ENCODE measurements around the gene DAGLA.
"Not testable (repeated sequence)": the region's sequence is repeated elsewhere in the genome, so short reads cannot be mapped to it uniquely, and the experiment has no call there.

The DAGLA gene, protein sequence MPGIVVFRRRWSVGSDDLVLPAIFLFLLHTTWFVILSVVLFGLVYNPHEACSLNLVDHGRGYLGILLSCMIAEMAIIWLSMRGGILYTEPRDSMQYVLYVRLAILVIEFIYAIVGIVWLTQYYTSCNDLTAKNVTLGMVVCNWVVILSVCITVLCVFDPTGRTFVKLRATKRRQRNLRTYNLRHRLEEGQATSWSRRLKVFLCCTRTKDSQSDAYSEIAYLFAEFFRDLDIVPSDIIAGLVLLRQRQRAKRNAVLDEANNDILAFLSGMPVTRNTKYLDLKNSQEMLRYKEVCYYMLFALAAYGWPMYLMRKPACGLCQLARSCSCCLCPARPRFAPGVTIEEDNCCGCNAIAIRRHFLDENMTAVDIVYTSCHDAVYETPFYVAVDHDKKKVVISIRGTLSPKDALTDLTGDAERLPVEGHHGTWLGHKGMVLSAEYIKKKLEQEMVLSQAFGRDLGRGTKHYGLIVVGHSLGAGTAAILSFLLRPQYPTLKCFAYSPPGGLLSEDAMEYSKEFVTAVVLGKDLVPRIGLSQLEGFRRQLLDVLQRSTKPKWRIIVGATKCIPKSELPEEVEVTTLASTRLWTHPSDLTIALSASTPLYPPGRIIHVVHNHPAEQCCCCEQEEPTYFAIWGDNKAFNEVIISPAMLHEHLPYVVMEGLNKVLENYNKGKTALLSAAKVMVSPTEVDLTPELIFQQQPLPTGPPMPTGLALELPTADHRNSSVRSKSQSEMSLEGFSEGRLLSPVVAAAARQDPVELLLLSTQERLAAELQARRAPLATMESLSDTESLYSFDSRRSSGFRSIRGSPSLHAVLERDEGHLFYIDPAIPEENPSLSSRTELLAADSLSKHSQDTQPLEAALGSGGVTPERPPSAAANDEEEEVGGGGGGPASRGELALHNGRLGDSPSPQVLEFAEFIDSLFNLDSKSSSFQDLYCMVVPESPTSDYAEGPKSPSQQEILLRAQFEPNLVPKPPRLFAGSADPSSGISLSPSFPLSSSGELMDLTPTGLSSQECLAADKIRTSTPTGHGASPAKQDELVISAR

GRCh38 chr11:61679893-61680621, at the start of gene DAGLA:
Gene DAGLA (plus strand): TSS chr11:61680391. CDS start chr11:61720156, 39,765 bp downstream.
- peak; percentile 58 for DNase-seq (ENCODE audit: low read depth)

- no peak for DNase-seq (ENCODE audit: low read depth)
Measured at GRCh38 chr11:61632096-61632495, 48.1 kb upstream of the DAGLA start.

DNA sequence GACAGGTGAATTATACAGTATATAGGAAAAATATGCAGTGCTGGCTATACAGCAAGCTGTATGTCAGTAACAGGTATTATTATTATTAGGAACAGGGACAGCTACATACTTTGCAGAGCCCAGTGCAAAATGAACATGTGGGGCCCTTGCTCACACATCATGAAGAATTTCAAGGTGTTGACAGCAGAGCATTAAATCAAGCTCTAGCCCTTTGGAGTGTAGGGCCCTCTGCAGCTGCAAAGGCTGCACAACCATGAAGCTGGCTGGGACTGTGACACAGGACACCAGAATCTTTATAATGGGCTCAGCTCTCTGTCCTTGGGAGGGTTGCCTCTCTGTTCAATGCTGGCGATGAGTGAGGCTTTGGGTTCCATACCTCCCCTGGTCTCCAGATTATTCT, 44.9 kb upstream of the DAGLA start:
- DNase-seq (ENCODE audit: low read depth) = no peak

DNA sequence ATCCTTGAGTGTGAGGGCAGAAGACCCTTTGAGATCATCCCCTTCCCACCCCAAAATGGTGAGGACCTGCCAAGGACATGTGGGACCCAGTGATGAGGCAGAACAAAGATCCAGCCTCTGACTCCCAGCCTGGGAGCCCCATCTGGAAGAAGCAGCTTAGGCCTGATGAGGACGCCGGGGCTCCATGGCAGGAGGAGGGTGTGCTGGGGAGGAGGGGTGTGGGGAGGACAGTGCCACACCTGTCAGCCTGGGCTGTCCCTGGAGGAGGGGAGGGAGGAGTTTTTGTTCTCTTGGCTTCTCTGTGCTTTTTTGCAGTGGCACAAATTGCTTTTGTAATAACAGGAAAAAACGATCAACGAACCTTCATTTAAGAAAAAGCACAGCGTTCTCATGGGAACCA, 44.4 kb upstream of the DAGLA start:
- DNase-seq (ENCODE audit: low read depth) = no peak

DNA sequence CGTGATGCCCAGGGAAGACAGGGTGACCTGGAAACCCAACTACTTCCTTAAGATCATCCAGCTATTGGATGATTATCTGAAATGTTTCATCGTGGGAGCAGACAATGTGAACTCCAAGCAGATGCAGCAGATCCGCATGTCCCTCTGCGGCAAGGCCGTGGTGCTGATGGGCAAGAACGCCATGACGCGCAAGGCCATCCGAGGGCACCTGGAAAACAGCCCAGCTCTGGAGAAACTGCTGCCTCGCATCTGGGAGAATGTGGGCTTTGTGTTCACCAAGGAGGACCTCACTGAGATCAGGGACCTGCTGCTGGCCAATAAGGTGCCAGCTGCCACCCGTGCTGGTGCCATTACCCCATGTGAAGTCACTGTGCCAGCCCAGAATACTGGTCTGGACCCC, 43.5 kb upstream of the DAGLA start:
- DNase-seq (ENCODE audit: low read depth) = no peak

GRCh38 chr11:61637277-61637676, 42.9 kb upstream of the DAGLA start:
- DNase-seq (ENCODE audit: low read depth) = no peak

DNA sequence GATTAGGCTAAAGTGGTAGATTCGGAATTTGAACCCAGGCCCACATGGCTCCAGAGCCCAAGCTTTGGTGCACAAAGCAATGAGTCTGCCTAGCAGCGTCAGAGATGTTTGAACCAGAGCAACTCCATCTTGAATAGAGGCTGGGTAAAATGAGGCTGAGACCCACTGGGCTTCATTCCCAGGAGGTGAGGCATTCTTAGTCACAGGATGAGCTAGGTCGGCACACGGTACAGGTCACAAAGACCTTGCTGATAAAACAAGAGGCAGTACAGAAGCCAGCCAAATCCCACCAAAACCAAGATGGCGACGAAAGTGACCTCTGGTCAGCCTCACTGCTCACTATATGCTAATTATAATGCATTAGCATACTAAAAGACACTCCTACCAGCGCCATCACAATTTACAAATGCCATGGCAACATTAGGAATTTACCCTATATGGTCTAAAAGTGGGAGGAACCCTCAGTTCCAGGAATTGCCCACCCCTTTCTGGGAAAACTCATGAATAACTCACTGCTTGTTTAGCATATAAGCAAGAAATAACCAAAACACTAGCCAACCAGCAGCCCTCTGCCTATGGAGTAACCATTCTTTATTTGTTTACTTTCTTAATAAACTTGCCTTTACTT, 40.3 kb upstream of the DAGLA start:
- peak; percentile 41 for DNase-seq (ENCODE audit: low read depth)

GRCh38 chr11:61642162-61642561, 38.0 kb upstream of the DAGLA start:
- DNase-seq (ENCODE audit: low read depth) = no peak

DNA sequence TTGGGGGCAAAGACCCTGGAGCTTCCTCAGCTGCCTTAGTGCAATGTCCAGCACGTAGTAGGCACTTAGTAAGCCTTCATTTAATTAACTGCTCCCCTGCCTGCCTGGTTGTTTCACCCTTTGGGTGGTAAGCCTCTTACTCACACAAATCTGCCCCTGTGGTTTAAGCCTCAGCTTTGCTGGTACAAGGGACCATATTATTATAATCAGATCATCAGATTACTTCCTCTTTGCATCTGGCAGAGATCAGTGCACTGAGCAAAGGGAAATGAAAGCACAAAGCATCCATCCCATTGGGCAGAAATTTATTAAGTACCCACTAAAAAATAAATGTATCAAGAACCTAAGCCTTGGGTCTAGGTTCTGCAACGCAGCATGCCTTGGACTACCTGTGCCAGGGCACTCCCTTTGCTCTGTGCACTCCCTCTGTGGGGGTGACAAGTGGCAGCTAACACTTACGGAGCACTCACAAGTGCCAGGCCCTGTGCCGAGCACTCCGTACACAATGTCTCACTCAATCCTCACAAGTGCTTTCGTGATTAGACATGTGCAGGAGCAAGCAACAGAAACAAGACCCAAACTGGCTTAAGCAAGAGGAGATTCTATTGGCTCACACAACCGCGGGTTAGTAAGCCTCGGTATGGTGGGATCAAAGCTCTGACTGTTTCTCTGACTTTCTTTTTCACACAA, 34.9 kb upstream of the DAGLA start:
- DNase-seq (ENCODE audit: low read depth) = peak; percentile 11

DNA sequence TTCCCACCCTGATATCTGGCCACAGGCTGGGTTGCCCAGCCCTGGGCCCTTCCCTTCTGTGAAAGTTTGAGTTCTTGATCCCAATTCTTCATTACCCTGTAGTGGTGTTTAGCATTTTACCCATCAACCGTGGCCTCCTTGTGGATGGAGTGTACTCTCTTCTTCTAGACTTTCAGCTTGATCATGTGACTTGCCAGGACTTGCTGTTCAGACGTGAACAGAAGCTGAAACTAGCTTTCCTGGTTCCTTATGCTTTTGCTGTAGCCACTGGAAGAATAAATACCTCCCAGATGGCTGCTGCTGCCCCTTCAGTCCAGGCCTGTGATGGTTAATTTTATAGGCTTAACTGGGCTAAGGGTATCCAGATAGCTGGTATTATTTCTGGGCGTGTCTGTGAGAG, 32.7 kb upstream of the DAGLA start:
- no peak for DNase-seq (ENCODE audit: low read depth)

- no peak for DNase-seq (ENCODE audit: low read depth)
Measured at GRCh38 chr11:61650781-61651571, 29.2 kb upstream of the DAGLA start.

- no peak for DNase-seq (ENCODE audit: low read depth)
Measured at GRCh38 chr11:61652135-61652534, 28.1 kb upstream of the DAGLA start.

DNA sequence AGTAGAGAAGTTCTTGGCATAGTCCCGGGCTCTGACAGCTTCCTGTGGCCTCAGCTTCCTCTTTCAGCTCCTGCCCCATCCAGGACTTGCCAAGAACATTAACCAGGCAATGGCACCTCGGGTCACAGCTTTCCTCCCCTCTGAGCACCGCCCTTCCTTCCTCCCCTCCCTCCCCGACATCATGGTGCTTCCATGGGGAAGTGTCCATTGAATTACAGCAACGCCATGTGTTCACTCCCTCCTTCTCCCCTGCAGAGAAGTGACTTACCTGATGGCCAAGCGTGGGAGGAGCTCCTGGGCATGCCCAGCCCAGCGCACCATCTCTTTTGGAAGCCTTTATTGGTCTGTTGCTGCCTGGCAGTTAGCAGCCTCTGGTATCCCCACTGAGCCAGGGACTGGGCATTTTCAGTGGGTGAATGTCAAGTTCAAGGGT, 25.8 kb upstream of the DAGLA start:
- no peak for DNase-seq (ENCODE audit: low read depth)

DNA sequence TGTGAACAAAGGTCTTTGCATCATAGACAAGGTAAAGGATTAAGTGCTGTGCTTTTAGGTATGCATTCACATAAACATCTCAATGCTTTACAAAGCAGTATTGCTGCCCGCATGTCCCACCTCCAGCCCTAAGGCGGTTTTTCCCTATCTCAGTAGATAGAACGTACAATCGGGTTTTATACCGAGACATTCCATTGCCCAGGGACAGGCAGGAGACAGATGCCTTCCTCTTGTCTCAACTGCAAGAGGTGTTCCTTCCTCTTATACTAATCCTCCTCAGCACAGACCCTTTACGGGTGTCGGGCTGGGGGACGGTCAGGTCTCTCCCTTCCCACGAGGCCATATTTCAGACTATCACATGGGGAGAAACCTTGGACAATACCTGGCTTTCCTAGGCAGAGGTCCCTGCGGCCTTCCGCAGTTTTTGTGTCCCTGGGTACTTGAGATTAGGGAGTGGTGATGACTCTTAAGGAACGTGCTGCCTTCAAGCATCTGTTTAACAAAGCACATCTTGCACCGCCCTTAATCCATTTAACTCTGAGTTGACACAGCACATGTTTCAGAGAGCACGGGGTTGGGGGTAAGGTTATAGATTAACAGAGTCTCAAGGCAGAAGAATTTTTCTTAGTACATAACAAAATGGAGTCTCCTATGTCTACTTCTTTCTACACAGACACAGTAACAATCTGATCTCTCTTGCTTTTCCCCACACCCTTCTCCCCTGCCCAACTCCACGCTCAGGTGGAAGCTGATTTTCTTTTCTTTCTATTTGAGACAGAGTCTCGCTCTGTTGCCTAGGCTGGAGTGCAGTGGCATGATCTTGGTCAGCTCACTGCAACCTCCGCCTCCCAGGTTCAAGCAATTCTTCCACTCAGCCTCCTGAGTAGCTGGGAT, 24.7 kb upstream of the DAGLA start:
- not testable (repeated sequence) for DNase-seq (ENCODE audit: low read depth)

DNA sequence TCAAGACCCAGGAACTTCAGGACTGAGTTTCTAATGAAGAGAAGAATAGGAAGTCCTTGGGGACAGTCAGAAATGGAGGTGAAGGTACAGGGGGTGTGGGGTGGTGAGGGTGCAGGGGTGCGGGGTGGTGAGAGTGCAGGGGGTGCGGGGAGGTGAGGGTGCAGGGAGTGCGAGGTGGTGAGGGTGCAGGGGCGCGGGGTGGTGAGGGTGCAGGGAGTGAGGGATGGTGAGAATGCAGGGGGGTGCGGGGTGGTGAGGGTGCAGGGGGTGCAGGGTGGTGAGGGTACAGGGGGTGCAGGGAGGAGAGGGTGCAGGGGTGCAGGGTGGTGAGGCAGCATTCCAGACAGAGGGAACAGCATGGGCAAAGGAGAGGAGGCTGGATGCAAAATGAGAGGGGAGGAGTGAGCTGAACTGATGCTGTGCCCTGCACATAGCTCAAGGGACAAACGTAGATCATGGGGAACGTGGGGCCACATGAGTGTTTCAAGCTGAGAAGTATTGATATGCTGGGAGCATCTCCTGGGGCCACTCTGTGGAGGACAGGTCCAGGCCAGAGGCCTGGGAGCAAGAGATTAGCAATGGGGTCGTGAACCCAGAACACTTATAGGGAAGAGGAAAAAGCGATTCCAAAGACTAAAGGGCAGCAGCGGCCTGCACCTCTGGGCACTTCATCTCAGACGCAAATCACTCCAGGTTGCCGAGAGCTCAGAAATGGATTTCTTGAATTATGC, 23.7 kb upstream of the DAGLA start:
- DNase-seq (ENCODE audit: low read depth) = no peak

- no peak for DNase-seq (ENCODE audit: low read depth)
Measured at GRCh38 chr11:61657566-61658290, 22.5 kb upstream of the DAGLA start.

GRCh38 chr11:61659413-61660196, 20.6 kb upstream of the DAGLA start:
- no peak for DNase-seq (ENCODE audit: low read depth)

All from ELR (cell line).